BJ (cell line): Measurements from ENCODE around the gene OR51V1. TPM values are rescaled to one million over a fixed set of nuclear protein-coding genes. Genes with fewer than 3 reads are reported as not detected.

Source experiments
- CTCF ChIA-PET: fragments of 350-600 bp; formaldehyde crosslinking; extraction: SDS; loops from one replicate; lab custom pipeline; 2021; ENCODE audit warnings: antibody characterized with exemption, inconsistent platforms; lab: Yijun Ruan, JAX
- POLR2A ChIA-PET: fragments of 300-600 bp; sonication (Branson Sonifier 250); formaldehyde crosslinking; extraction: SDS; loops from one replicate; lab custom pipeline; 2021; ENCODE audit warnings: antibody characterized with exemption; lab: Charles Lee
- DNase-seq: peaks from one replicate; pipeline ENCODE4 v3.0.0-alpha.2; 2011; ENCODE audit warnings: low read depth
- H3K27me3 ChIP-seq: 2 replicates; pipeline ENCODE4 v1.6.0; 2011; ENCODE audit warnings: low read length; ENCODE audit not compliant: control insufficient read depth, insufficient read depth
- H3K36me3 ChIP-seq: 2 replicates; pipeline ENCODE4 v1.5.1; 2011; ENCODE audit warnings: low read length; ENCODE audit not compliant: control insufficient read depth, insufficient read depth
- H3K4me3 ChIP-seq: 2 replicates; pipeline ENCODE4 v1.5.1; 2011; ENCODE audit warnings: low read depth, mild to moderate bottlenecking, control low read depth, low read length
- CTCF ChIP-seq: IDR thresholded peaks from 2 replicates; pipeline ENCODE4 v1.5.1; 2011; ENCODE audit warnings: low read depth, mild to moderate bottlenecking, control low read depth, inconsistent platforms, low read length, moderate library complexity; ENCODE audit not compliant: insufficient read depth
- polyA plus RNA-seq: library from polyadenylated mRNA; depleted of rRNA; stranded (reverse); fragments of >200 nt; gene quantifications from 2 replicates; pipeline ENCODE4 v1.2.3, GENCODE V29; 2011

The OR51V1 gene
- polyA plus RNA-seq, 1 experiment, result not detected

- H3K27me3 ChIP-seq, result no peaks in the 10 kb centered on the region
- no peak overlapping the region for H3K4me3 ChIP-seq
- CTCF ChIA-PET, result interaction anchor here (0.6 to 0.7 kb wide), 2 partner anchors 9 to 17 kb away, joined by 3 read pairs; no protein-coding TSS in a partner anchor
- DNase-seq, result no peak
- POLR2A ChIA-PET, result no interaction called here
- no peaks in the 10 kb centered on the region for H3K36me3 ChIP-seq
- TF ChIP-seq CTCF, result no peak
Observed at GRCh38 chr11:5231111-5231510, 30.6 kb upstream of the OR51V1 start.

- POLR2A ChIA-PET, result no interaction called here
- no peak for TF ChIP-seq CTCF
- no peak for DNase-seq
- H3K4me3 ChIP-seq, result no peak overlapping the region
- no peaks in the 10 kb centered on the region for H3K27me3 ChIP-seq
- CTCF ChIA-PET, result no interaction called here
- H3K36me3 ChIP-seq, result no peaks in the 10 kb centered on the region
Observed at GRCh38 chr11:5230266-5230665, 29.8 kb upstream of the OR51V1 start.

- no peaks in the 10 kb centered on the region for H3K36me3 ChIP-seq
- DNase-seq, result no peak
- no peak for TF ChIP-seq CTCF
- H3K27me3 ChIP-seq, result no peaks in the 10 kb centered on the region
- ChIA-PET CTCF (no interaction called here), POLR2A (no interaction called here)
- H3K4me3 ChIP-seq, result no peak overlapping the region
Observed at GRCh38 chr11:5229796-5230195, 29.3 kb upstream of the OR51V1 start.

- CTCF ChIA-PET, result no interaction called here
Observed at GRCh38 chr11:5229356-5229755, 28.9 kb upstream of the OR51V1 start.

GRCh38 chr11:5228124-5228523, 27.6 kb upstream of the OR51V1 start:
- TF ChIP-seq CTCF, result no peak
- ChIA-PET CTCF (interaction anchor here (0.6 kb wide), 1 partner anchor 17 kb away, joined by 3 read pairs; no protein-coding TSS in a partner anchor), POLR2A (no interaction called here)
- DNase-seq, result no peak
- Histone ChIP-seq H3K36me3 (no peaks in the 10 kb centered on the region), H3K27me3 (no peaks in the 10 kb centered on the region), H3K4me3 (no peak overlapping the region)

More at GRCh38 chr11:5229356-5229755, 28.9 kb upstream of the OR51V1 start:
- Histone ChIP-seq H3K36me3 (no peaks in the 10 kb centered on the region), H3K4me3 (no peak overlapping the region), H3K27me3 (no peaks in the 10 kb centered on the region)
- POLR2A ChIA-PET, result no interaction called here
- no peak for DNase-seq
- TF ChIP-seq CTCF, result no peak
